ENCODE results near the gene AJAP1.

AJAP1 gene

DNA sequence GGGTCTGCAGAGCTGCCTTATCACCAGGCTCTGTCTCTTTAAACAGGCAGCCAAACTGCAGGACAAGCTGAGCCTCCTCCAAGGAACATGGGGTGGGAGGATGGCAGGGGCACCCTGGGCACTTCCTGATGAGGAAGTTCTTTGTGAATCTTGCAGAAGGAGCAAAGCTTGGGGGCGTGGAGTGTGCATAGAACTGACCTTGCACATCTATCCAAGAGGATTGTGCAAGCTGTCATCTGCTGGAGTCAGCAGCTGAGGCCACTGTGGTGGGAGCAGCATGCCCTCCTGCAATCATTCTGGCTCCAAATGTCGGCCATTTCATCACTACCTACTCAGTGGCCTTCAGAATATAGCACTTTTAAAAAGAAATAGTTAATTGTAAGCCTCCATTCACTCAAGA lies 182.2 kb downstream of the AJAP1 start:
- no peak for DNase-seq (ENCODE audit: low read depth in 2 of 2)

DNA sequence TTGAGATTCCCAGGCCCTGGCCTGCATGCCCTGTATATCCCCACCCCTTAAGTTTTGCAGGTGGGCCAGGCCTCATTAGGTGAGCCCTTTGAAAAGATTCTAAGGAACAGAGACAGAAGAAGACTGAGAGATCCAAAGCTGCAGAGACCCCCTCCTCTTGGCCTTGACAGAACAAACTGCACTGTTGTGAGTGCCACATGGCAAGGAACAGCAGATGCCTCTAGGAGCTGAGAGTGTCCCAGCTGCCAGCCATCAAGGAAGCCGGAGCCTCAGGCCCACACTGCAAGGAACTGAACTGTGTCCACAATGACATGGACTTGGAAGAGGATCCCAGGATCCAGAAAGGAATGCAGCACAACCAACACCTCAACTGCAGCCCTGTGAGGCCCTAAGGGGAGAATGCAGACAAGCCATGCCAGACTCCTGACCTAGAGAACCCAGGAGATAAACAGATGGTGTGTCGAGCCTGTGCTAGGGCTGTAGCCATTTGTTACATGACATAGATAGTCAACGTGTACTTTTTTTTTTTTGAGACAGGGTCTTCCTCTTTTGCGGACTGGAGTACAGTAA lies 182.7 kb downstream of the AJAP1 start:
- DNase-seq (ENCODE audit: low read depth in 2 of 2) = no peak

DNA sequence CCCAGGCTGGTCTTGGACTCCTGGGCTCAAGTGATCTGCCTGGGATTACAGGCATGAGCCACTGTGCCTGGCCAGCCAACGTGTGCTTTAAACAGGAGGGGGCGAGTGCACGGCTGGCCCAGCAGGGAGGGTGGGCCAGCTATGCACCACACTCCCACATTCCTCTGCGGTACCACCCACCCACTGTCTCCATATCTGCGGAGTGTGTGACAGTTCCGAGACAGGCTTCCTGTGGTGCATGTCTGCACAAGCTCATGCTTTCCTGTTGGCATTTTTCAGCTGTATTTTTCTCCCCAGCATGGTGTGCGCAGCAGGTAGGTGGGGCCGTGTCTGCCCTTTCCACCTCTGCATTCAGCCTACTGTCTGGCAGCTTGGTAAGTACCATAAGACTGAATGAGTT lies 183.3 kb downstream of the AJAP1 start:
- no peak for DNase-seq (ENCODE audit: low read depth in 2 of 2)

DNA sequence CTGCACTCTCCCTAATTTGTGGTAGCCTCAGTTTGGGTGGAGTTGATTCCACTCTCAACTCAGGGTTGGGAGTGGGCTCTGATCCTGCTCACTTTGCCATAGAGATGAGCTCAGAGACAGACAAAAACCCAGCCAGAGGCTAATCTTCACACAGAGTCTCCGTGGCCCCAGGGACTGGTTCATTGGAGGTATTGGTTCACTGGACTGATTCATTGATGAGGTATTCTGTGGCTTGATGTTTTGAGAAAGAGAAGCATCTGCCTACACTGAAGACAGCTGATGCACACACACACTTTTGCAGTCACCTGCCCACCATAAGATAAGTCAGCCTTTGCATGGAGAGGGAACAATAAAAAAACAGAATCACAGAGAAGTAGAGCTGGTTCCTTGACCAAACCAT lies 183.8 kb downstream of the AJAP1 start:
- no peak for DNase-seq (ENCODE audit: low read depth in 2 of 2)
